ENCODE measurements around the gene STK38. TPM values are rescaled to one million over a fixed set of nuclear protein-coding genes. Genes with fewer than 3 reads are reported as not detected.

Gene STK38
- 21.2 and 24.2 TPM in 2 replicates for total RNA-seq (2021)
- percentile 74 among the genes with signal in this experiment for Bru-seq, nascent RNA
- BruChase-seq, experiment 1, labeled RNA remaining after a 2-hour chase: percentile 87 among the genes with signal in this experiment
- percentile 78 among the genes with signal in this experiment for BruChase-seq, experiment 2, labeled RNA remaining after a 6-hour chase
- long read RNA-seq, transcript STK38-201 (14 exons, 3,576 nt): major isoform, 8 of 38 reads
- long read RNA-seq, partial matches to known transcripts: 2 of 38 reads
- long read RNA-seq, other reads (novel, unspliced or antisense): 28 of 38 reads

- Histone ChIP-seq H3K27me3 (replicated peaks; ENCODE audit: insufficient read depth, low read depth, low read length, poor library complexity) (no peaks in the 10 kb centered on the region), H3K9me3 (ENCODE audit: low read depth, low read length, poor library complexity, severe bottlenecking) (no peaks in the 10 kb centered on the region), H3K4me1 (ENCODE audit: insufficient read depth, low read length, poor library complexity, severe bottlenecking) (peaks cover 5% of the 10 kb centered on the region), H3K27ac (ENCODE audit: low read depth, low read length, poor library complexity, severe bottlenecking) (peak within 1 kb of the TSS; percentile 95), H3K36me3 (ENCODE audit: insufficient read depth, low read length, poor library complexity, severe bottlenecking) (no peaks in the 10 kb centered on the region), H3K4me3 (ENCODE audit: low read depth, low read length, poor library complexity, severe bottlenecking) (peak within 1 kb of the TSS; percentile 92)
- peak; percentile 91 for DNase-seq (ENCODE audit: low spot score)
- TF ChIP-seq EZH2 (IDR thresholded peaks at IDR 0.05; ENCODE audit: borderline replicate concordance, low read depth, low read length, poor library complexity, severe bottlenecking) (no peak), CTCF (conservative IDR thresholded peaks at IDR 0.05; ENCODE audit: low read depth, low read length) (0 out of 2 replicates have a peak, but pooled peaks have one; percentile 11)
- no TSS peak for BruUV-seq (replicated peaks)
- intact Hi-C loops (cut with micrococcal nuclease; ENCODE audit: unreplicated experiment): loop anchor here (10.0 kb wide), 1 partner anchor 102 kb away; the partner anchor contains the start of genes KCTD20 and PXT1
- POLR2A ChIA-PET (ENCODE audit: low non-redundant PET): no interaction called here
- CTCF ChIA-PET: no interaction called here
Measured at GRCh38 chr6:36546920-36547645, at the start of gene STK38. Gene STK38, minus strand, starts transcription at chr6:36547479. Its CDS starts 7,277 bp downstream, at chr6:36540202.

GRCh38 chr6:36596356-36596755, 49.1 kb upstream of the STK38 start:
- POLR2A ChIA-PET (ENCODE audit: low non-redundant PET): interaction anchor here (0.6 kb wide), 1 partner anchor 84 kb away, joined by 3 read pairs; no protein-coding TSS in a partner anchor
- H3K27ac ChIP-seq (ENCODE audit: low read depth, low read length, poor library complexity, severe bottlenecking): peak overlapping the region; percentile 99

More at GRCh38 chr6:36596356-36596755, 49.1 kb upstream of the STK38 start:
- no peaks in the 10 kb centered on the region for H3K27me3 ChIP-seq (replicated peaks; ENCODE audit: insufficient read depth, low read depth, low read length, poor library complexity)
- peak; percentile 66 for DNase-seq (ENCODE audit: low spot score)
- CTCF ChIA-PET: no interaction called here
- no TSS peak for BruUV-seq (replicated peaks)
- H3K4me3 ChIP-seq (ENCODE audit: low read depth, low read length, poor library complexity, severe bottlenecking): peak overlapping the region; percentile 73
- peaks cover 61% of the 10 kb centered on the region for H3K36me3 ChIP-seq (ENCODE audit: insufficient read depth, low read length, poor library complexity, severe bottlenecking)
- intact Hi-C loops (cut with micrococcal nuclease; ENCODE audit: unreplicated experiment): loop anchor here (5.0 kb wide), 1 partner anchor 154 kb away; the partner anchor contains the start of genes KCTD20 and PXT1
- peaks cover 41% of the 10 kb centered on the region for H3K4me1 ChIP-seq (ENCODE audit: insufficient read depth, low read length, poor library complexity, severe bottlenecking)
- TF ChIP-seq EZH2 (IDR thresholded peaks at IDR 0.05; ENCODE audit: borderline replicate concordance, low read depth, low read length, poor library complexity, severe bottlenecking) (no peak), CTCF (conservative IDR thresholded peaks at IDR 0.05; ENCODE audit: low read depth, low read length) (no peak)
- H3K9me3 ChIP-seq (ENCODE audit: low read depth, low read length, poor library complexity, severe bottlenecking): no peaks in the 10 kb centered on the region

Data from A673 (cell line).